ENCODE data around the gene LRRC8B. TPM values are rescaled to one million over a fixed set of nuclear protein-coding genes. Genes with fewer than 3 reads are reported as not detected.

Gene LRRC8B
- total and polyA plus RNA-seq, 9 of the 15 experiments (the other 6 are each of a cell fraction or from before 2014, with no cell fraction given): 4.3 to 43.7 (median 14.4) TPM

DNA sequence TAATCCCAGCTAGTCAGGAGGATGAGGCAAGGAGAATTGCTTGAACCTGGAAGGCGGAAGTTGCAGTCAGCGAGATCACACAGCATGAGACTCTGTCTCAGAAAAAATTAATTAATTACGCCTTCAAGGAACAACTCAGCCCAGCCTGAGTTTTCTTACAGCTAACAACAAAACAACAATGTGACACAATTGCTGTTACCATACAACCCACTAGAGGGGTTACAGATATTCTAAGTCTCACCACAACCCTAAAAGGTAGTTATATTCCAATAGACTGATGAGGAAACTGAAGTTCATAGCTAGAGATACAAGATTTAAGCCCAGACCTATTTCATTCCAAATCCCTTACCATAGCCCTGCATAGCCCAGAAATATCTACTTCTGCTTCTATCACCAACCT, 105.4 kb downstream of the LRRC8B start:
- ATAC-seq (no peak), DNase-seq (ENCODE audit: extremely low read depth in 1 of 4, low spot score in 3 of 4) (no peak), FAIRE-seq (no peak)
- Histone ChIP-seq H3K9ac (ENCODE audit: insufficient read depth in 1 of 2, low read depth in 2 of 2, low read length in 2 of 2) (no peak overlapping the region), H4K20me1 (replicated peaks; ENCODE audit: control insufficient read depth, insufficient read depth, low read length) (no peaks in the 10 kb centered on the region), H3K4me3 (no peak overlapping the region), H3K4me1 (replicated peaks in 1 of 2; ENCODE audit: control insufficient read depth in 2 of 2, insufficient read depth in 2 of 2, low read length in 2 of 2) (peaks cover 13 to 20% of the 10 kb centered on the region in 2 experiments), H3K79me2 (ENCODE audit: control insufficient read depth, insufficient read depth, low read length) (peaks cover 16% of the 10 kb centered on the region), H3K27ac (ENCODE audit: extremely low read depth, low read depth, low read length) (no peak overlapping the region), H3K4me2 (ENCODE audit: insufficient read depth, low read length) (no peak overlapping the region), H3K27me3 (ENCODE audit: control insufficient read depth in 2 of 2, insufficient read depth in 2 of 2, low read length in 2 of 2) (no peaks in the 10 kb centered on the region), H3K9me1 (ENCODE audit: control insufficient read depth, insufficient read depth, low read length) (no peaks in the 10 kb centered on the region), H3K36me3 (ENCODE audit: control insufficient read depth, insufficient read depth, low read length) (no peaks in the 10 kb centered on the region), H2AFZ (ENCODE audit: low read depth, low read length) (no peak overlapping the region), H3K9me3 (replicated peaks; ENCODE audit: control insufficient read depth, insufficient read depth, low read depth, low read length) (no peaks in the 10 kb centered on the region)
- 100% methylated on average over 3 of the region's 3 CpGs for WGBS (ENCODE audit: insufficient coverage, low coverage, missing lambda C conversion rate)
- no TSS peak for BruUV-seq (replicated peaks)
- intact Hi-C loops (cut with micrococcal nuclease) (loop anchor here (5.0 kb wide), 1 partner anchor 357 kb away; no protein-coding TSS in a partner anchor), in situ Hi-C loops (cut with MboI) (loop anchor here (5.0 kb wide), 3 partner anchors 72 to 362 kb away; no protein-coding TSS in a partner anchor)
- ChIA-PET POLR2A (interaction anchor here (0.5 to 0.8 kb wide), 2 partner anchors 19 to 373 kb away, joined by 3 to 4 read pairs; no protein-coding TSS in a partner anchor), CTCF (ENCODE audit: low intra/inter-chr PET ratio) (no interaction called here)
- TF ChIP-seq, protein P1, sequence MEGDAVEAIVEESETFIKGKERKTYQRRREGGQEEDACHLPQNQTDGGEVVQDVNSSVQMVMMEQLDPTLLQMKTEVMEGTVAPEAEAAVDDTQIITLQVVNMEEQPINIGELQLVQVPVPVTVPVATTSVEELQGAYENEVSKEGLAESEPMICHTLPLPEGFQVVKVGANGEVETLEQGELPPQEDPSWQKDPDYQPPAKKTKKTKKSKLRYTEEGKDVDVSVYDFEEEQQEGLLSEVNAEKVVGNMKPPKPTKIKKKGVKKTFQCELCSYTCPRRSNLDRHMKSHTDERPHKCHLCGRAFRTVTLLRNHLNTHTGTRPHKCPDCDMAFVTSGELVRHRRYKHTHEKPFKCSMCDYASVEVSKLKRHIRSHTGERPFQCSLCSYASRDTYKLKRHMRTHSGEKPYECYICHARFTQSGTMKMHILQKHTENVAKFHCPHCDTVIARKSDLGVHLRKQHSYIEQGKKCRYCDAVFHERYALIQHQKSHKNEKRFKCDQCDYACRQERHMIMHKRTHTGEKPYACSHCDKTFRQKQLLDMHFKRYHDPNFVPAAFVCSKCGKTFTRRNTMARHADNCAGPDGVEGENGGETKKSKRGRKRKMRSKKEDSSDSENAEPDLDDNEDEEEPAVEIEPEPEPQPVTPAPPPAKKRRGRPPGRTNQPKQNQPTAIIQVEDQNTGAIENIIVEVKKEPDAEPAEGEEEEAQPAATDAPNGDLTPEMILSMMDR (IDR thresholded peaks at IDR 0.05 in 2 of 3, conservative IDR thresholded peaks at IDR 0.05 in 1 of 3; ENCODE audit: insufficient read depth in 2 of 3, low read depth in 1 of 3, low read length in 3 of 3): no peak; a peak in 1 of 6 replicates
- TF ChIP-seq, protein P2, sequence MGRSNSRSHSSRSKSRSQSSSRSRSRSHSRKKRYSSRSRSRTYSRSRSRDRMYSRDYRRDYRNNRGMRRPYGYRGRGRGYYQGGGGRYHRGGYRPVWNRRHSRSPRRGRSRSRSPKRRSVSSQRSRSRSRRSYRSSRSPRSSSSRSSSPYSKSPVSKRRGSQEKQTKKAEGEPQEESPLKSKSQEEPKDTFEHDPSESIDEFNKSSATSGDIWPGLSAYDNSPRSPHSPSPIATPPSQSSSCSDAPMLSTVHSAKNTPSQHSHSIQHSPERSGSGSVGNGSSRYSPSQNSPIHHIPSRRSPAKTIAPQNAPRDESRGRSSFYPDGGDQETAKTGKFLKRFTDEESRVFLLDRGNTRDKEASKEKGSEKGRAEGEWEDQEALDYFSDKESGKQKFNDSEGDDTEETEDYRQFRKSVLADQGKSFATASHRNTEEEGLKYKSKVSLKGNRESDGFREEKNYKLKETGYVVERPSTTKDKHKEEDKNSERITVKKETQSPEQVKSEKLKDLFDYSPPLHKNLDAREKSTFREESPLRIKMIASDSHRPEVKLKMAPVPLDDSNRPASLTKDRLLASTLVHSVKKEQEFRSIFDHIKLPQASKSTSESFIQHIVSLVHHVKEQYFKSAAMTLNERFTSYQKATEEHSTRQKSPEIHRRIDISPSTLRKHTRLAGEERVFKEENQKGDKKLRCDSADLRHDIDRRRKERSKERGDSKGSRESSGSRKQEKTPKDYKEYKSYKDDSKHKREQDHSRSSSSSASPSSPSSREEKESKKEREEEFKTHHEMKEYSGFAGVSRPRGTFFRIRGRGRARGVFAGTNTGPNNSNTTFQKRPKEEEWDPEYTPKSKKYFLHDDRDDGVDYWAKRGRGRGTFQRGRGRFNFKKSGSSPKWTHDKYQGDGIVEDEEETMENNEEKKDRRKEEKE (IDR thresholded peaks at IDR 0.05; ENCODE audit: borderline replicate concordance in 1 of 2, control insufficient read depth in 1 of 2, low read depth in 2 of 2, low read length in 1 of 2): no peak
- TF ChIP-seq ZNF785 (CRISPR knock-in tag; IDR thresholded peaks at IDR 0.05) (no peak), GATAD2B (IDR thresholded peaks at IDR 0.05; ENCODE audit: borderline replicate concordance) (no peak), ILF3 (IDR thresholded peaks at IDR 0.05; ENCODE audit: borderline replicate concordance) (no peak), PKNOX1 (IDR thresholded peaks at IDR 0.05) (no peak), ESRRA (IDR thresholded peaks at IDR 0.05; ENCODE audit: borderline replicate concordance, low read depth) (no peak), CAMTA2 (CRISPR knock-in tag; conservative IDR thresholded peaks at IDR 0.05) (no peak)
